ENCODE data around the gene FGF14.

FGF14 gene

GRCh38 chr13:102326381-102327118, 75.3 kb downstream of the FGF14 start:
- no peak overlapping the region for H3K4me3 ChIP-seq (ENCODE audit: low read depth, low read length)
- no peak for TF ChIP-seq CTCF (IDR thresholded peaks at IDR 0.05; ENCODE audit: borderline replicate concordance, insufficient read depth, low read depth, low read length)

- TF ChIP-seq CTCF (IDR thresholded peaks at IDR 0.05; ENCODE audit: borderline replicate concordance, insufficient read depth, low read depth, low read length) = no peak
- H3K4me3 ChIP-seq (ENCODE audit: low read depth, low read length) = no peak overlapping the region
Observed at GRCh38 chr13:102325321-102325720, 76.5 kb downstream of the FGF14 start.

- no peak for TF ChIP-seq CTCF (IDR thresholded peaks at IDR 0.05; ENCODE audit: borderline replicate concordance, insufficient read depth, low read depth, low read length)
- H3K4me3 ChIP-seq (ENCODE audit: low read depth, low read length) = no peak overlapping the region
Observed at GRCh38 chr13:102323505-102323904, 78.3 kb downstream of the FGF14 start.

GRCh38 chr13:102323012-102323411, 78.8 kb downstream of the FGF14 start:
- H3K4me3 ChIP-seq (ENCODE audit: low read depth, low read length) = no peak overlapping the region
- TF ChIP-seq CTCF (IDR thresholded peaks at IDR 0.05; ENCODE audit: borderline replicate concordance, insufficient read depth, low read depth, low read length) = no peak

- no peak for TF ChIP-seq CTCF (IDR thresholded peaks at IDR 0.05; ENCODE audit: borderline replicate concordance, insufficient read depth, low read depth, low read length)
- no peak overlapping the region for H3K4me3 ChIP-seq (ENCODE audit: low read depth, low read length)
Observed at GRCh38 chr13:102322211-102322610, 79.6 kb downstream of the FGF14 start.

- no peak overlapping the region for H3K4me3 ChIP-seq (ENCODE audit: low read depth, low read length)
- TF ChIP-seq CTCF (IDR thresholded peaks at IDR 0.05; ENCODE audit: borderline replicate concordance, insufficient read depth, low read depth, low read length) = no peak
Observed at GRCh38 chr13:102318233-102318632, 83.6 kb downstream of the FGF14 start.

GRCh38 chr13:102317593-102317992, 84.3 kb downstream of the FGF14 start:
- TF ChIP-seq CTCF (IDR thresholded peaks at IDR 0.05; ENCODE audit: borderline replicate concordance, insufficient read depth, low read depth, low read length) = no peak
- H3K4me3 ChIP-seq (ENCODE audit: low read depth, low read length) = no peak overlapping the region

Data from GM12875 (cell line).